GM19372 (cell line): ENCODE data around the gene GAPDH.
"Not testable (repeated sequence)": the region's sequence is repeated elsewhere in the genome, so short reads cannot be mapped to it uniquely, and the experiment has no call there.

Experiments
- ATAC-seq: cut with Tn5 transposase; IDR thresholded peaks from one replicate; pipeline ENCODE4 v1.9.1; 2021; ENCODE audit warnings: mild to moderate bottlenecking, low read depth, moderate library complexity; ENCODE audit not compliant: unreplicated experiment

Gene GAPDH

DNA sequence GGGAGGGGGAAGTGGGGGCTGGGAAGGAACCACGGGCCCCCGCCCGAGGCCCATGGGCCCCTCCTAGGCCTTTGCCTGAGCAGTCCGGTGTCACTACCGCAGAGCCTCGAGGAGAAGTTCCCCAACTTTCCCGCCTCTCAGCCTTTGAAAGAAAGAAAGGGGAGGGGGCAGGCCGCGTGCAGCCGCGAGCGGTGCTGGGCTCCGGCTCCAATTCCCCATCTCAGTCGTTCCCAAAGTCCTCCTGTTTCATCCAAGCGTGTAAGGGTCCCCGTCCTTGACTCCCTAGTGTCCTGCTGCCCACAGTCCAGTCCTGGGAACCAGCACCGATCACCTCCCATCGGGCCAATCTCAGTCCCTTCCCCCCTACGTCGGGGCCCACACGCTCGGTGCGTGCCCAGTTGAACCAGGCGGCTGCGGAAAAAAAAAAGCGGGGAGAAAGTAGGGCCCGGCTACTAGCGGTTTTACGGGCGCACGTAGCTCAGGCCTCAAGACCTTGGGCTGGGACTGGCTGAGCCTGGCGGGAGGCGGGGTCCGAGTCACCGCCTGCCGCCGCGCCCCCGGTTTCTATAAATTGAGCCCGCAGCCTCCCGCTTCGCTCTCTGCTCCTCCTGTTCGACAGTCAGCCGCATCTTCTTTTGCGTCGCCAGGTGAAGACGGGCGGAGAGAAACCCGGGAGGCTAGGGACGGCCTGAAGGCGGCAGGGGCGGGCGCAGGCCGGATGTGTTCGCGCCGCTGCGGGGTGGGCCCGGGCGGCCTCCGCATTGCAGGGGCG, at the start of gene GAPDH:
GAPDH (plus strand) TSS at position 595 of the 772 bp plus-strand sequence. CDS start 316 bp downstream, outside the sequence.
- peak; percentile 51 for ATAC-seq

DNA sequence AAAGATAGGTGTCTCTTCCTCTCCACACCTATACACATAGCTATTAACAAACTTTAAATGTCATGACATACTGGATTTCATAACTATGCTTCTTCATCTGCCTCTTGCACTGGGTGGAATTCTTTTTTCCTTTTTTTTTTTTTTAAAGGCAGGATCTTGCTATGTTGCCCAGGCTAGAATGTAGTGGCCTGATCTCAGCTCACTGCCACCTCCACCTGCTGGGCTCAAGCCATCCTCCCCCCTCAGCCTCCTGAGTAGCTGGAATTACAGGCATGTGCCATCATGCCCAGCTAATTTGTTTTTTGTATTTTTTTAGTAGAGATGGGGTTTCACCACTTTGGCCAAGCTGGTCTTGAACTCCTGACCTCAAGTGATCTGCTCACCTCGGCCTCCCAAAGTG, 46.1 kb upstream of the GAPDH start:
- no peak for ATAC-seq

DNA sequence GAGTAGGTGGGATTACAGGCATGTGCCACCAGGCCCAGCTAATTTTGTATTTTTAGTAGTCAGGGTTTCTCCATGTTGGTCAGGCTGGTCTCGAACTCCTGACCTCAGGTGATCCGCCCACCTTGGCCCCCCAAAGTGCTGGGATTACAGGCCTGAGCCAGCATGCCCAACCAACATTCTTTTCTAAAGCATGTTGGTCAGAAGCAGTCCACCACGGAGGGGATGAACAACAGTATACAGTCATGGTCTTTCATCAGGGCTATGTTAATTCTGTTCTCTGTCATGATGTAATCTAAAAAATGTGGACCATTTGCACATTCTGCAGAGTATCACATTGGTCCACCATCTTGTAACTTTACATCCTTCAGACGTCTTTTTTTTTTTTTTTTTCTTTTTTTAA, 44.9 kb upstream of the GAPDH start:
- no peak for ATAC-seq

- ATAC-seq, result not testable (repeated sequence)
These were observed 43.6 kb upstream of the GAPDH start for GRCh38 chr12:6490673-6491072.

DNA sequence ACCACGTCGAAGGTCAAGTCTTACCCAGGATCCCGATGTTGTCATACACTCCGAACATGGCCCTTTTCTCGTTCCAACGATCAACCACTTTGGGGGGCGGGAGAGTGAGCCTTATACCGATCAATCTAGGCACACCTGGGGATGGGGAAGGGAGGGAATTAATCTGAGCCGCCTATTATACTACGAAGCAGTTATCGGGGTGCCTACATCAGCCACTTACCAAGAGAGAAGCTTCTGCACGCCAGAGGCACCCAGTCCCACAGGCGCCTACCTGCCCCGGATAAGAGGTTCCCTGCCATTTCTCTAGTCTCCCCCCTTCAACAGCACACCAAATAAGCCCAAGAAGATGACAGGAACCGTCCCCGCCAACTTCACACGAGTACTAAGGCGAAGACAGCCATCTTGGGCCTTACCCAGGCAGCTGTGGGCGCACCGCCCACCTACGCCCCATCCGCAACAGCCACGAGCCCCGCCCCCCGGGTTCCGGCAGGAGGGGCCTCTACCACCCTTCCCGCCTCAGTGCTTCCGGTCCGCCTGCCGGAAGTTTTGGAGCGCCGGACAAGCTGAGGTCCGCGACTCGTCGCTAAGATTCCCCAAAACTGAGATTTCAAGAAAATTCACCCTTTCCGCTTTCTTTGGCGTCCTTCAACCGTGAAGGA, 41.4 kb upstream of the GAPDH start, which contains the start of gene MRPL51:
MRPL51 (minus strand) TSS at position 425 of the 659 bp plus-strand sequence; CDS start at position 299, 126 bp downstream.
- peak; percentile 61 for ATAC-seq

DNA sequence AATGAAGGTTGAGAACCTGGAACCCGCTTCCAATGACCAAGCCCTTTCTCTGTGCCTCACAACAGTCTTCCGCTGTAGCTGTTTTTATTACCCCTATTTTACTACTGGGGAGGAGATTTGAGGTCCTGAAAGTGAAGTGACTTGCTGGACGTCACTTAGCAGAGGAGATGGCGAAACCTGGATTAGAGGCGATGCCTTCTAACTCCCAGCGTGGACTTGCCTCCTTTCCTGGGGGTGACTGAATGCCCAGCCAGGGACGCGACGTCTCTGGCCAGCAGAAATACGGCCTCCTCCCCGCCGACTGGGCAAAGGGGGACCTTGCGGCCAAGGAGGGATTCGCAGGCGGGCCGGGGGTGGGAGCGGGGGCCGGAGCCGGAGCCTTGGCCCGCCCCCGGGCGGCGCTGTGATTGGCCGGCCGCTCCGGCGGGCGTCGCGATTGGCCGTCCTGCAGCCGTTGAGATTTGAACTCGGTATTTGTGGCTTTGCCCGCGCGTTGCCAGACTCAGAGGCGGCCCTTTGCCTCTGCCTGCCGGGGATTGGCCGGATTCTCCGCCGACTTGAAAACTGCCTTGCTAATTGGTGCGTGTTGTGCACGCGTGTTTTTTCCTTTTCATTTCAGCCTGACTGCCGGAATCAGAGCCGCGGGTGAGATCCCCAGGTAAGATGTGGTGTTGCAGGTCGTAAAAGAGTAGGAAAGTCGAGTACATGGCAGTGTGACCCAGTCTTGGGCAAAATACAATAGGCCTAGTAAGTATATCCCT, 40.6 kb upstream of the GAPDH start, which contains the start of gene NCAPD2:
NCAPD2 (plus strand) TSS at position 606 of the 761 bp plus-strand sequence. CDS start 997 bp downstream, outside the sequence.
- peak; percentile 91 for ATAC-seq

DNA sequence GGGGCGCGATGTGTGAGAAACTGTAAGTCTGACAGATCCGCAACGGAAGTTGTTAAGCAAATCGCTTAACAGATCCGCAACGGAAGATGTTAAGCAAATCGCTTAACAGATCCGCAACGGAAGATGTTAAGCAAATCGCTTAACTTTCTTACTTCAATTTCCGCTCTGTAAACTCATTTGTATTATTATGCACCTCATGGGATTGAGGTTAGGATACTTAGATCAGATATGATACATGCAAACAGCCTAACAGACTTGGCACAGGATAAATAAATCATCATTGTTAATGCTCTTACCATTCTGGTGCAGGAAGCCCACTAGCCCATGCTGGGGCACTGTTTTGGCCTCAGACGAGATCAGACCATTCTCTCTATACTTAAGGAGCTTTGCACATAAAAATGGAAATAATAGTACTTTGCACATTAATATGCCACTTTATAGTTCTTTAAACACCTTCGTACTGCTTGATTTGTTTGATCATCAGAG, 40.0 kb upstream of the GAPDH start:
- ATAC-seq, result no peak

DNA sequence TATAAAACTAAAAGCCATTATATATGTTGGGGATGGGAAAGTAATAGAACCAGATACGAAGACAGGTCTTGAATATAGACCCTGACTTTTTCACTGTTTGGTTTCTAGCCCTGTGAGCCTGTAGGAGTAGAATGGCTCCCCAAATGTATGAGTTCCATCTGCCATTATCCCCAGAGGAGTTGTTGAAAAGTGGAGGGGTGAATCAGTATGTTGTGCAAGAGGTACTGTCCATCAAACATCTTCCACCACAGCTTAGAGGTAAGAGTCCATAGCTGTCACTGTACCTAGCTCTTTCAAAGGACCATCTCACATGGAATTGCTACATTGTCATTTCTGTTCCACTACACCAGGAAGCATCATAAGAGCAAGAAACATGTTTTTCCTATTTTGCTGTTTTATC, 39.3 kb upstream of the GAPDH start:
- ATAC-seq, result no peak

DNA sequence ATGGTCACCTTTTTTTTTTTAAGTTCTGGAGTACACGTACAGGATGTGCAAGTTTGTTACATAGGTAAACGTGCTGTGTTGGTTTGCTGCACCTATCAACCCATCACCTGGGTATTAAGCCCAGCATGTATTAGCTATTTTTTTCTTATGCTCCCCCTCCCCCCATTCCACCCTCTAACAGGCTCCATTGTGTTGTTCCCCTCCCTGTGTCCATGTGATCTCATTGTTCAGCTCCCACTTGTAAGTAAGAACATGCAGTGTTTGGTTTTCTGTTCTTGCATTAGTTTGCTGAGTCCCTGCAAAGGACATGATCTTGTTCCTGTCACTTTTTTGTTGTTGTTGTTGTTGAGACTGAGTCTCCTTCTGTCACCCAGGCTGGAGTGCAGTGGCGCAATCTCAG, 37.0 kb upstream of the GAPDH start:
- not testable (repeated sequence) for ATAC-seq

DNA sequence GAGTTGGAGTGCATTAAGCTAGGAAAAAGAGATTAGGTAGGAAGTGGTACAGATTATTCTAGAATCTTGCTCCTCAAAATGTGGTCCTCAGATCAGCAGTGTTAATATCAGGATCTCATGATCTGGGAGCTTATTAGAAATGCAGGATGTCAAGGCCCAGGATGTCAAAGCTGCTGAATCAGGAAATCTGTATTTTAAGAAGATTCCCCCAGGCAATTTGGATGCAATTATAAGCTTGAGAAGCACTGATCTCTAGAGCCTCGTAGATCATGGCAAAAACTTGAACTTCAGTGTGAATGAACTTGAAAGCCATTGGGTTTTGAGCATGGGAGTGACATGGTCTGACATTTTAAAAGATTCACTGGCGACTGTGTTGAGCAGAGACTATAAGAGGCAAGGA, 33.9 kb upstream of the GAPDH start:
- no peak for ATAC-seq

DNA sequence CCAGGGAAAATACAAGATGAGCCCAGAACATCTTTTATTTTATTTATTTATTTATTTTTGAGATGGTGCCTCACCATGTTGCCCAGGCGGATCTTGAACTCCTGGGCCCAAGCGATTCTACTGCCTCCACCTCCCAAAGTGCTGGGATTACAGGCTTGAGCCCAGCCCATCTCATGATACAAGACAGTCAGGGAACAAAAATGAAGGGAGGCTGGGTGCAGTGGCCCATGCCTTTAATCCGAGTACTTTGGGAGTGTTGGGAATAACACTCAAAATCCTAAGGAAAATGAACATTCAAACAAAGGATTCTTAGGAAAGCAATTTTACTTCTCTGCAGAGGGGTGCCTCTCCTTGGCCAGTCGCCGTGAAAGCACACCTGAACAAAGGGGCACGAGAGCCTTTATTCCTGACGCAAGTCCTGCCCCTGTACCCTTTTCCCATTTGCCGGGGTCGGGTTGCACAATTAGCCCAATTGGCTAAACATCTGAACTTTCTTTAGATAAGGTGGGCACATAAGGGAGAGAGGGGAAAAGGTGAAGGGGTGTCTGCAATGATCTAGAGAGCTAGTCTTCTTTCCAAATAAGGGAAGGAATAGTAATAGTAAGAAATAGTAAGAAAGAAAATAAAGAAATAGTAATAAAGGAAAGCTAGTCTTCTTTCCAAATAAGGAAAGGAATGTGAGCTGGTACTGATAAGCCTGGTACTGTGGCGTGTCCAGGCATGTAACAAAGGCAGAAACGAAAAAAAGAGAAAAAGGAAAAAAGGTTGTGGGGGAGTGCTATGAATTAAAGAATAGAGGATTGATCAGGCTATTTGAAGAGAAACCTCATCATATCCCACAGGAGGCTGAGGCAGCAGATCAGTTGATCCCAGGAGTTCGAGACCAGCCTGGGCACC, 27.0 kb upstream of the GAPDH start:
- ATAC-seq, result no peak

GRCh38 chr12:6508087-6508486, 26.2 kb upstream of the GAPDH start:
- no peak for ATAC-seq

DNA sequence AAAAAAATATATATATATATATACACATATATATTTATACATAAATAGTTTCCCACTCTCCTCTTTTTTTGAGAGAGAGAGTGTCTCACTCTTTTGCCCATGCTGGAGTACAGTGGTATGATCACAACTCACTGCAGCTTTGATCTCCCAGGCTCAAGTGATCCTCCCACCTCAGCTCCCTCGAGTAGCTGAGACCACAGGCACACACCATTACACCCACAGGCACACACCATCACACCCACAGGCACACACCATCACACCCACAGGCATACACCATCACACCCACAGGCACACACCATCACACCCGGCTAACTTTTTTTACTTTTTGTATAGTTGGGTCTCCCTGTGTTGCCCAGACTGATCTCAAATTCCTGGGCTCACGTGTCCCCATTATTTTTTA, 14.1 kb upstream of the GAPDH start:
- no peak for ATAC-seq

- ATAC-seq, result no peak
These were observed 12.1 kb upstream of the GAPDH start for GRCh38 chr12:6522193-6522592.

DNA sequence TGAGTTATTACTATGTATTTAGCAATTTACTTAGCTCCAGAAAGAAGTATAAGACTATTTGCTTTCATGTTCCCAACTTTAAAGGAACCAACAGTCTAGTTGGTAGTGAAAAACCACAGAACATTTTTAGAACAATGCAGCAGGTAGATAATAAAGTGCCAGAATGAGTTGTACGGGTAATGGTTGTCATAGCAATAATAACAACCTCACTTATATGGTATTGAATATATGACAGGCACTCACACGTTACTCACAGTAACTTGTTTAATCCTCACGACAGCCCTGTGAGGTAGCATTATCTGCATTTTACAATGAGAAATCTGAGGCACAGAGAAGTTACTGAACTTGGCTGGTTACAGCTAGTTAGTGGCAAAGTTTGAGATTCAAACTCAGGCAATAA, 10.6 kb upstream of the GAPDH start:
- ATAC-seq, result no peak

DNA sequence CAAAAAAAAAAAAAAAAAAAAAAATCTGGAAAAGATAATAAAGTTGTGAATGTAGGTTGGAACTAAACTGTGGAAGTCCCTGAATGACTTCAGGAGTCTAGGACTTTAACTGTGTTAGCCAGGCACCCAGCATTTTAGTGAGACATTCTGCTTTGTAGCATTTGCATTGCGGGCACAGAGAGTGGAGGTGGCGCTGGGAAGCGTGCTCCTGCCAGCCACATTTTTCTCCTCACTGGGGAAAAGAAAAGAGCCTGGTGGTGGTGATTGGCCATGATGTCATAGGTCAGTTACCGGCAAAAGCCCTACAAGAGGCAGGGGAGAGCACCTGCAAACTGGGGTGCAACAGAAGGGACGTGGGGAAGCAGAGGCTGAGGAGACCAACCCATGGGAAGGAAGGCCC, 9.7 kb upstream of the GAPDH start:
- no peak for ATAC-seq

GRCh38 chr12:6526201-6526600, 8.1 kb upstream of the GAPDH start:
- ATAC-seq, result no peak

DNA sequence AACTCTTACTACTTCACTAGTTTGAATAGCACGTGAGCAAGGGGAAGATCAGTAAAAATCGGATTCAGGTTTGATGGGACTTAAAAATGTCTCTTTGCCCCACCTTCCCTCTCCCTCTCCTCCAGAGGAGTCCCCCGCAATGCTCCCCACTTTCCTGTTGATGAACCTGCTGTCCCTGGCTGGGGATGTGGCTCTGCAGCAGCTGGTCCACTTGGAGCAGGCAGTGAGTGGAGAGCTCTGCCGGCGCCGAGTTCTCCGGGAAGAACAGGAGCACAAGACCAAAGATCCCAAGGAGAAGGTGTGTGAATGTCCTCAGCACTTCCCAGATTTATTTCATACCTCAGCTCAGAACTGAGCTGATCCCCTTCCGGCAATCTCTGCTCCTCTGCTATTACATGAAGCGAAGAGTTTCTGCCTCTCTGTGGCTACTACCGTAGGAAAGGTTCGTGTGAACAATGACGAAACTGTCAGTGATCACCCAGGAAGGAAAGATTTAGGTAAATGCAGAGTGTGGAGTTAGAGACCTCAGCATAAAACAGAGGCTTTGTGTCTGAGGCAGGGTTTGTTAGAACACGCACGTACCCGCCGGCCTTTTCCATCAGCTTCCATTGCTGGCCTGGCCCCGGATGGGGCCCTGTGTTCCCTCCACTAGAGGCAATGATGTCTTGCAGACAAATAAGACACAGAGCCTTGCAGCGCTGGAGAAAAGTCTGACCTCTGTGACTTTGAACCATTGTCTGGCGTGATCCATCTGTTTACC, 7.4 kb upstream of the GAPDH start:
- ATAC-seq, result no peak

DNA sequence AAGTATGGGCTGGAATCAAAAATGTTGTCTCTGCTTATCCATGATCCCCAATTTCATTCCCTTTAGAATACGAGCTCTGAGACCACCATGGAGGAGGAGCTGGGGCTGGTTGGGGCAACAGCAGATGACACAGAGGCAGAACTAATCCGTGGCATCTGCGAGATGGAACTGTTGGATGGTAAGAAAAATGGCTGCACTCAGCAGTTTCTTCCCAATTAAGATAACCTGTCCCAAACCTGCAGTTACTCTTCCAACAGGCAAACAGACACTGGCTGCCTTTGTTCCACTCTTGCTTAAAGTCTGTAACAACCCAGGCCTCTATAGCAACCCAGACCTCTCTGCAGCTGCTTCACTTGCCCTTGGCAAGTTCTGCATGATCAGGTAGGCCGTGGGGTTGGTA, 6.6 kb upstream of the GAPDH start:
- no peak for ATAC-seq
